Non-pigmented ciliary epithelial cell (primary cell): ENCODE measurements around the gene ACOT6.
"Not testable (repeated sequence)": the region's sequence is repeated elsewhere in the genome, so short reads cannot be mapped to it uniquely, and the experiment has no call there.

ENCODE experiments used
- DNase-seq: peaks from one replicate; pipeline ENCODE4 v3.0.0-alpha.2; 2010; ENCODE audit warnings: low read depth

ACOT6 gene

DNA sequence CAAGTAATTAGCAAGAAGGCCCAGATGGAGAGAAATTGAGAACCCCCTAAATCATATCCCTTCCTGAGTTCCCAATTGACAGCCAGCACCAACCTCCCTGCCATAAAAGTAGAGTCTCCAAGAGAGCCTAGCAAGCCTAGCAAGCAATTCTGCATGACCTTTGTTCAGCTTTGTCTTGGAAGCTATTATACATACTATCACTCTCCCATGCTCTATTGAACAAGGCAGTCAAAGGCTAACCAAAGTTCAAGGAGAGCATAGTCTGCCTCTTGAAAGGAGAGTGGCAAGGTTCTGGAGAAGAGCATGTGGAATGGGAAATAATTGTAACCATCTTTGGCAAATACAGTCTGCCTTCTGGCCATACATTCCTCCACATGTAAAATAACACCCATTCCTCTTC is 12.8 kb upstream of the ACOT6 start:
- DNase-seq, result no peak

DNA sequence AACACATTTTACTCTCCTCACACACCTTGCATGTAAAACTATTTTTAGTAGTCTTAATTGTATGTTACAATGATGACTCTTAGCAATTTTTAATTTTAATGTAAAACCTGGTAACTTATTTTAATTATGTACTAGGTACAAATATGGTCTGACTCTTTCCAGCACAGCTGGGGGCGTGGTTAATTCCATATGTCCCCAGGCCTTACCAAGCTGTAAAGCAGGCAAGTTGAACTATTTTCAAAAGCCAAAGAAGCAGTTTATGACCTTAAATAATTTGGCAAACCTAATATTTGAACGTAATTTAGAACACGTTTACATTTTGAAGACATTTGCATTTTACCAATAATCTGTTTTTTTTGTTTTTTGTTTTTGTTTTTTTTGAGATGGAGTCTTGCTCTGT is 9.3 kb upstream of the ACOT6 start:
- no peak for DNase-seq

DNA sequence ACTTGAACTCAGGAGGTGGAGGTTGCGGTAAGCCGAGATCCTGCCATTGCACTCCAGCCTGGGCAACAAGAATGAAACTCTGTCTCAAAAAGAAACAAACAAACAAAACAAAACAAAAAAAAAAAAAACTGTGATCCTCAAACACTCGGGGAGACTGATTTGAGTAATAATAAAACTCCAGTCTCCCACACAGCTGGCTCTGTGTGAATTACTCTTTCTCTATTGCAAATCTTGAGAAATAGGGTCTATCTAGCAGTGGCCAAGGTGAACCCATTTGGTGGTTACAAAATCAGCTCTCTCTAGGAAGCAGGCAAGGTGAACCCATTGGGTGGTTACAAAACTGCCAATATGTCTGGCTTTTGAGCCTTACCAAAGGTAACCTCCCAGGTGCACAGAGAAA is 6.0 kb upstream of the ACOT6 start:
- no peak for DNase-seq

DNA sequence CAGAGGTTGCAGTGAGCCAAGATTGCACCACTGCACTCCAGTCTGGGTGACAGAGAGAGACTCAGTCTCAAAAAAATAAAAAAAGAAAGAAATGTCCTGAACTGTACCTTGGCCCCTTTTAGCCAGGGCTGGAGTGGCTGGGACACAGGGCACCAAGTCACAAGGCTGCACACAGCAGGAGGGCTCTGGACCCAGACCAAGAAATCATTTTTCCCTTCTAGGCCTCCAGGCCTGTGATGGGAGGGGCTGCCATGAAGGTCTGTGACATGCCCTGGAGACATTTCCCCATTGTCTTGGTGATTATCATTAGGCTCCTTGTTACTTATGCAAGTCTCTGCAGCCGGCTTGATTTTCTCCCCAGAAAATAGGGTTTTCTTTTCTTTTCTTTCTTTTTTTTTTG is 5.1 kb upstream of the ACOT6 start:
- no peak for DNase-seq

DNA sequence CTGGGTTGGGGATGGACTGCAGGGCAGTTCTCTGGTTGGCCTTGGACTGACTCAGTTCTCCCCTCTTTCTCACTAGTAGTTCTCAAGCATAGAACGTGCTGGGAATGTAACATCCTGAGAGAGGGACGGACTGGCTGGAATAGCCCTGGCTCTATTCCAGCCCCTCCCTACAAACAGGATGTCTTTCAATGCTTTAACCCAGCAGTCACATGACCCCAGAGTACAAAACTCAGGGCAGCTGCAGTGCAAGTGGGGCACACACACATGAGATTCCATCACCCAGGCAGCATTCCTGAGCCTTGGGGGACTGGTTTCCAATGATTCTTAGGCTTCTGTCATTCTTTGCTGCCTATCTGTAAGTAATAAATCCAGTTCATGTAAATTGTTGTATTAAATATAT is 1.6 kb upstream of the ACOT6 start:
- no peak for DNase-seq

DNA sequence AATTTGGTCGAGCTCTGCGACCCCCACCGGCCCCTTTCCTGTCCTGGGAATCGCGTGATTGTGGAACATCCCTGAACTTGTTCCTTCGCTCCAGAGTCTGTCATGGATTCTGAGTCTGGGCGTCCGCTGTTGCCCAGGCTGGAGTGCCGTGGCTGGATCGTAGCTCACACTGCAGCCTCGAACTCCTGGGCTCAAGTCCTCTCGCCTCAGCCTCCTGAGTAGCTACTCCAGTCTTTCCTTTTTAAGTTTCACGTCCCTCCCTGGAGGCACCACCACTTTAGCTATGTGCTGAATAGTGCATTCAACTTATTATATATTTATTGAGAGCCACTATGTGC is 698 bp downstream of the ACOT6 start:
- DNase-seq, result no peak

DNA sequence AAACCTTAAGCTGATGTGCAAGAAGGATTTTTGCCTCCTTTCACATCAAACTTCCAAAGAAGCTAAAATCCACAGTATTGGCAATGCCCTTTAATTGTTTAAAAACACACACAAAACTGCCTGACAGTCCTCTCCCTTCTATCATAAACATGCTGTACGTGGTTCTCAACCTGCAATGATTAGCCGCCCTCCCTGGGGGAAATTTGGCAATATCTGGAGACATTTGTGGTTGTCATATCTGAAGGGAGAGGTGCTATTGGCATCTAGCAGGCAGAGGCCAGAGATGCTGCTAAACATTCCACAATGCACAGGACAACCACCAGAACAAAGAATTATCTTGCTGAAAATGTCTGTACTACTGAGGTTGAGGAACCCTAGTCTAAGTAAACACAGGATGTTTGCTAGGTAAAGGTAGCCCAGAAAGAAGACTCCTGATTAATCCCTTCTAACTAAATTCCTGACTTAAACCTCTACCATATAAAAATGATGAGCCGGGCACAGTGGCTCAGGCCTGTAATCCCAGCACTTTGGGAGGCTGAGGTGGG is 1.2 kb downstream of the ACOT6 start:
- DNase-seq, result no peak

DNA sequence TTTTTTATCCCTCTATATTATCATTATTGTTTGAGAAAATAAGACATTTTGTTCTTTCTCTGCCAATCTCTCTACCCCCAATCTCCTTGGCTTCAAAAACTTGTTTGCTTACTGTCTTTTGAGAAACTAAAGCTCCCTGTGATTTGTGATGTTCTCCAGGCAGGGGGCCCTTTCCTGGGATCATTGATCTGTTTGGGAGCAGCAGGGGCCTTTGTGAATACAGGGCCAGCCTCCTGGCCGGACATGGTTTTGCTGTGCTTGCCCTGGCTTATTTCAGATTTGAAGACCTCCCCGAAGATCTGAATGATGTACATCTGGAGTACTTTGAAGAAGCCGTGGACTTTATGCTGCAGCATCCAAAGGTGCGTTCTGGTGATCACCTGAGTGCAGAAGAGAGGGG is 4.5 kb downstream of the ACOT6 start:
- no peak for DNase-seq

DNA sequence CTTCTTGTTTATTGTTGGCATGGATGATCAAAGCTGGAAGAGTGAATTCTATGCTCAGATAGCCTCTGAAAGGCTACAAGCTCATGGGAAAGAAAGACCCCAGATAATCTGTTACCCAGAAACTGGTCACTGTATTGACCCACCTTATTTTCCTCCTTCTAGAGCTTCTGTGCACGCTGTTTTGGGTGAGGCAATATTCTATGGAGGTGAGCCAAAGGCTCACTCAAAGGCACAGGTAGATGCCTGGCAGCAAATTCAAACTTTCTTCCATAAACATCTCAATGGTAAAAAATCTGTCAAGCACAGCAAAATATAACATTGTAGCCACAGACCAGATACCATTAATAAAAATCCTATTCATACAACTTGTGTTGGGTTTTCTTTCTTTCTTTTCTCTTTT is 7.2 kb downstream of the ACOT6 start:
- DNase-seq, result no peak

DNA sequence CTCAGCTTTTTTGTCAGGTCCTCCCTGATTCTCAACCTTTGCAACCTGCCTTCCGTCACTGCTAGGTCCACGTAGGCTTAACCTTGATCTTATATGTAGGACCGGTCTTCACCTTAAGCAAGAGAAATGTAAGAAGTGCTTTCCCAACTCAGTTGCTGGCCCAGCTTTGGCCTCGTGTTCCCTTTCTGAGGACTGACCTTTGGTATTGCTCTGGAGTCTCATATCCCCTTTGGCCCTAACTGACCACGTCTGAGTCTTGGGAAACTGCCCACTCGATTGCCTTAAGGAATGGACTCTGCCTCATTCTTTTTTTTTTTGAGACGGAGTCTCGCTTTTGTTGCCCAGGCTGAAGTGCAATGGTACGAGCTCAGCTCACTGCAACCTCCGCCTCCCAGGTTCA is 8.0 kb downstream of the ACOT6 start:
- DNase-seq, result no peak

DNA sequence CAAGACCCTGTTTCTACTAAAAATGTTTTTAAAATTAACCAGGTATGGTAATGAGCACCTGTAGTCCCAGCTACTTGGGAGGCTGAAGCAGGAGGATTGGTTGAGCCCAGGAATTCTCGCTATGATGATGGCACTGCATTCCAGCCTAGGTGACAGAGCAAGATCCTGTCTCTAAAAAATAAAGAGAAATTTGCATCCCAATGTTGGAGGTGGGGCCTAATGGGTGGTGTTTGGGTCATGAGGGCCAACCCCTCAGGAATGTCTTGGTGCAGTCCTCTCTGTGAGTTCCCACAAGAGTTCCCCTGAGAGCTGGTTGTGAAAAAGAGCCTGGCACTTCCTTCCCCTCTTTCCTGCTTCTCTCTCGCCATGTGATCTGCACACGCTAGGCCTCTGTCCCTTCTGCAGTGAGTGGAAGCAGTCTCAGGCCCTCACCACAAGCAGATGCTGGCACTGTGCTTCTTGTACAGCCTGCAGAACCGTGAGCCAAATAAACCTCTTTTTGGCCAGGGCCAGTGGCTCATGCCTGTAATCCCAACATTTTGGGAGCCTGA is 11.3 kb downstream of the ACOT6 start:
- no peak for DNase-seq

DNA sequence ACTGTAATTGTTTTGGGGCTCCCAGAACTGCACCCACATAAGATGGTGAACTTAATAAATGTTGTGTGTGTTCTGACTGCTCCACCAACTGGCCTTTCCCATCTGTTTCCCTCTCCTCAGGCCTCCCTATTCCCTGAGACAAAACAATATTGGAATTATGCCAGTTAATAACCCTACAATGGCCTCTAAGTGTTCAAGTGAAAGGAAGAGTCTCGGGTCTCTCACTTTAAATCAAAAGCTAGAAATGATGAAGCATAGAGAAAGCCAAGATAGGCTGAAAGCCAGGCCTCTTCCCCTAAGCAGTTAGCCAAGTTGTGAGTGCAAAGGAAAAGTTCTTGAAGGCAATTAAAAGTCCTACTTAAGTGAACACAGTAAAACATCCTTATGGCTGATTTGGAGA is 13.4 kb downstream of the ACOT6 start:
- no peak for DNase-seq

DNA sequence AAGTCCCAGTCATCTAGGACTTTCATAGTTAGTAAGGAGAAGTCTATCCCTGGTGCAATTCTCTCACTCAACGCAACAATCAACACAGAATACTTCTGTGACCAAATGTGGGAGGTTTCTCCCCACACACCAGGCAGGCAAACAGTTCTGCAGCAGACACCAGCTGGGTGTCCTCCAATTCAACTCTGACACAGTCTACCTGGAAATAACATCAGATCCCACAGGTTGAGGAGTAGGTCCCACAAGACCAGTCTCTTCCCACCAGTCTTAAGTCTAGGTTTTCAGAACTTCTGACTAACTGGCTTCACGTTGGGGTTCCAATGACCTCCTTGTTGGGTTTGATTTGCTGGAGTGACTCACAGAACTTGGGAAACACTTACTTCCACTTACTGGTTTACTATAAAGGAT is 14.8 kb downstream of the ACOT6 start:
- DNase-seq, result no peak

DNA sequence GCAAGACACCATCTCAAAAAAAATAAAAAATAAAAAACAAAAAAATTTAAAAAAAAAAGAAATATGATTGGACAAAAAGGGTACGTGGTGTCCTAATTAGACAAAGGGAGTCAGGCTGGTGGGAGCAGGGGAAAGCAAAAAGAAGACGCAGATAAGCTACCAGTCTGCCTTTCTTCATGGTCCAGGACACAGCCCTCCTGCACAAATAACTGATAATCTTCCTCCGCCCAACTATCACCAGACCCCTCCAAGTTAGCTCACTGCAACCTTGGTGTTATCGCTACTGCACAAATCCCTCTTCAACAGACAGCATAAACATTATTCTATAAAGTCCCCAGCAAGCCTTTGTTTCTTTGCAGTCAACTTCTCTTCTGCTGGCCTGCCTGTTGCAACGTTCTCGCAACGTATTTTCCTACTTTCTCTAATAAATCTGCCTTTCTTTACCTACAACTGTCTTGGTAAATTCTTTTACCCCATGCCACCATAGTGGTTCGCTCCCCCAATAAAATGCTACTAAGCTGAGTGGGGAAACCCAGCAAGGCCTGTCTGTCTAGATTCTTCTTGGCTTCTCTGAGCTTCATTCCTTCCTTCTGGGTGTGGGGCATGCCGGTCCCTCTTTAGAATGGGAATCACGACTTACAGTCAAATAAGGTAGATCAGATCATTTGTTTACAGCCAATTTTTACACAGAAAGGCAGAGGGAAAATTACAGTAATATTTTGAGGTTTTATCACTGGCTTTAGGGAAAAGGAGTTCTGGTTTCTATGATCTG is 17.9 kb downstream of the ACOT6 start:
- DNase-seq, result no peak

DNA sequence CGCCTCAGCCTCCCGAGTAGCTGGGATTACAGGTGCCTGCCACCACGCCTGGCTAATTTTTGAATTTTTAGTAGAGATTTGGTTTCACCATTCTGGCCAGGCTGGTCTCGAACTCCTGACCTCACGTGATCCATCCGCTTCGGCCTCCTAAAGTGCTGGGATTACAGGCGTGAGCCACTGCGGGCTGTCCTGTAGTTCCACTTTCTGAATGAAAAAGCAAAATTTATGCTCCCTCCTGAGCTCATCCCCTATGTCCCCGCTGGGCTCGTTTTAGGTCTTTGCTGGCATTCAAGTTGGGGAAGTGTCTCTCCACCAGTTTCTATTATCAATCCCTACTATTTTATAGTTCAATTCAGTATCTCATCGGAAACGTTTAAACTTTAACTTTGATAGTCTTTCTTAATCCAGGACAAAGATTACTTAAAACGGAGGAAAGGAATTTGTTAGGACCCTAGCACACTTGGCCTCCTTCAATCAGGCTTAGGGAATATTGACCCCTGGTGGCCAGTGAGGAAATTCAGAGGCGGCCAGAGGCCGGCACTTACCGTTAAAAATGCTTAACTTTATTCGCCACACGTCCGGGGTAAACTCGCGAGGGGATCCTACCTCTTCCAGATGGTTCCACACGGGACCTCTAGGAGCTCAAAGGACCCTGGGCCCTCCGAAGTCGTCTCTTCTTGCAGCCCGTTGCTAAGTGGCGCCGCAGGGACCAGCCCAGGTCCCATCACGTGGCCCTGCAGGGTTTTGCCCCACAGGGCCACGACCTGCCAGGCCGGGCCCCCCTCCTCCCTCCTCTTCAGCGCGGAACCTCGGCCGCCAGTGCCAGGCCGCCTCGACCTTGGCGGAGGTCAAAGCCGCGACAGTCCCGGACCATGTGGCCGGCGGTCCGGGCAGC is 21.0 kb downstream of the ACOT6 start:
- no peak for DNase-seq

DNA sequence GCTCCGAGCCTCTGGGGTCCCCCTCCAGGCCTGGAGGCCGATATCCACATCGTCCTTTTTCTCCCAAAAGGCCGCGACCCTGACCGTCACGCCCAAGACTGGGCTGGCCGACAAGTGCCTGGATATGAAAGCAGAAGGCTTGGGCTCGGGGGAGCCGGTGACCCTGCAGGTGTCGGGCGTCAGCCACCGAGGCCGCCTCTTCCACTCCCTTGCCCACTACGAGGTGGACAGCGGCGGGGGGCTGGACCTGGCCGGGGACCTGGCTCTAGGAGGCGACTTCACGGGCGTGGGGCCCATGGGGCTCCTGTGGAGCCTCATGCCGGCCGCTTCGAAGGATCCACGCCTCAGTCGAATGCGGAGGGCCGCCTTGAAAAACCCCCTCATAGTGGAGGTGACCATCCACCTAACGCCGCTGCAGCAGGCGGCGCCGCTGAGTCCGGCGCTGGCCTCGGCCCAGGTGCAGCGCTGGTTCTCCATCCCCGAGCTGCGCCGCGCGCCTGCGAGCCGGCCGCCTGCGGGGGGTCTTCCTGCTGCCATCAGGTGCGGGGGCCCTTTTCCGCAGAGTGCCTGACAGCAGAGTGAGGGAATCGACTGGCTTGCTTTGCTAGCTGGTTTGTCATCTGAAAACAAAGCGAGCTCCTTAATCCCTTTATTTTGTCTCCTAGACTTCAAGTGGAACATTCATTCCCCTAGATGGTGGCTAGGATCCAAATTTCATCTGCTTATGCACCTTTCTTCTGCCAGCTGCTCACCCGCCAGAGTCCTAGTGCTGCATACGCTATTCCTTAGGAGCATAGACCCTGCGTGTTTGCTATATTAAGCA is 21.9 kb downstream of the ACOT6 start:
- DNase-seq, result no peak

DNA sequence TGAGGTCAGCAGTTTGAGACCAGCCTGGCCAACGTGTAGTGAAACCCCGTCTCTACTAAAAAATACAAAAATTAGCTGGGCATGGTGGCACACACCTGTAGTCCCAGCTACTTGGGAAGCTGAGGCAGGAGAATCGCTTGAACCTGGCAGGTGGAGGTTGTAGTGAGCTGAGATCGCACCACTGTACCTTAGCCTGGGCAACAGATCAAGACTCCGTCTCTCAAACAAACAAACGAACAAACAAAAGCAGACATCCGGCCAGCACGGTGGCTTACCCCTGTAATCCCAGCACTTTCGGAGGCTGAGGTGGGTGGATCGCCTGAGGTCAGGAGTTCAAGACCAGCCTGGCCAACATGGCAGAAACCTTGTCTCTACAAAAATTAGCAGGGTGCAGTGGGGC is 24.0 kb downstream of the ACOT6 start:
- not testable (repeated sequence) for DNase-seq

DNA sequence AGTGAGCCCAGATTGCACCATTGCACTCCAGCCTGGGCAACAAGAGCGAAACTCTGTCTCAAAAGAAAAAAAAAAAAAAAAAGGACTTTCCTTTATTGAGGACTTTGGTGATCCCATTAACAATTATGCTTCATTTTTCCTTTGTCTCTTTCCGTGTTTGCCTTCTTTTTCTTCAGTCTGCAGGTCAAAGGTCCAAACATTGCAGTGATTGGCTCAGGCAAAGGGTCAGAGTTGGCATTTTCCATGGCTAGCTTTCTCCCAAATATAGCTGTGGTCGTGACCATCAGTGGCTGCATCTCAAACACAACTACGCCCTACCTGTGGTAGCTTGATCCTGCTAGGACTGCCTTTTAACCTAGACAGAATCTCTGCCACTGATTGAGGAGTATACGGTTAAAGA is 25.5 kb downstream of the ACOT6 start:
- DNase-seq, result no peak

DNA sequence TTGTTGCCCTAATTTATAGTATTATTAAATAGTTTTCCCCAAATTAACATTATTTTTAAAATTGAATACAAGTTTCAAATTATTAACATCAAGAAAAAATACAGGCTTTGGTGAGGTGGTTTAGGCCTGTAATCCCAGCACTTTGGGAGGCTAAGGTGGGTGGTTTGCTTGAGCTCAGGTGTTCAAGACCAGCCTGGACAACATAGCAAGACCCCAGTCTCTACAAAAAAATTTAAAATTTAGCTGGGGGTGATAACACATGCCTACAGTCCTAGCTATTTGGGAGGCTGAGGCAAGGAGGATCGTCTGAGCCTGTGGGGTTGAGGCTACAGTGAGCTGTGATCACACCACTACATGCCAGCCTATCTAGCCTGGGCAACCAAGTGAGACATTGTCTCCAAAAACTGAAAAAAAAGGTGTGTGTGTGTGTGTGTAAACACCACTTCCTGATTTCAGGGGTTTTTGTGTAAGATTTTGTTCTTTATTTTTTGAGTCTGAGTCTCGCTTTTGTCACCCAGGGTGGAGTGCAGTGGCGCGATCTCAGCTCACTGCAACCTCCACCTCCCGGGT is 28.6 kb downstream of the ACOT6 start:
- no peak for DNase-seq

DNA sequence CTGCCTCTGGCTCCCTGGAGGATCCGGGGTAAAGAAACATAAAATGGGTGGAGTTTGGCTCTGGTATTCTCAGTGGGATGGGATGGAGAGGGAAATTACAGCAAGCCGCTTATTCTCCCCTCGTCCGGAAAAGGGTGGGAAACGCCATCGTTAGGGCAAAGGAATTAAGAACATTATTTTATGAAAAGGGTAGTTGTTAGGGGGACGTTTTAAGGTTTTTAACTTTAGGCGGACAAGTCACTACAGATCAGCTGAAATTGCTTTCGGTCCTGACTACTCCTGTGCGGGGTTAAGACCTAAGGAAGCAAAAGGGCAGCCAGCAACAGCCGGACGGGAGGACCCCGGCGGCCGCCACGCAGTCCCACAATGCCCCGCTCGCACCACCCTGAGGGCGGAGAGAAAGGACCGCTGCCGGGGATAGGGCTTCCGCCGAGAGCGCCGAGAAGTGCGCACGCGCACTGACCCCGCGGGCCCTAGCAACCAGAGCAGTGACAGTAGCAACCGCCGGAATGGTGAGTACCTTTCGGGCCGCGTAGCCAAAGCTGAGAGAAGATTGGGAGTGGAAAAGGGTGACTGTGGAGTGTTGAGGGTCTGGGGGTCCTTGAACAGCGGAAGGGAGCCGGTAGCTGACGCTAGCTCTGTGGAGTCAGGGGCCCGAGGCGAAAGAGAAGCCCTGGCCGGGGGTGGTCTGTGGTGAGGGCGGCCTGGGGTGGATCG is 32.4 kb downstream of the ACOT6 start, which contains the start of gene DNAL1:
TSS of gene DNAL1 (plus strand) at position 456 of the 717 bp plus-strand sequence. CDS start at position 510, 54 bp downstream.
- DNase-seq, result peak; percentile 36

DNA sequence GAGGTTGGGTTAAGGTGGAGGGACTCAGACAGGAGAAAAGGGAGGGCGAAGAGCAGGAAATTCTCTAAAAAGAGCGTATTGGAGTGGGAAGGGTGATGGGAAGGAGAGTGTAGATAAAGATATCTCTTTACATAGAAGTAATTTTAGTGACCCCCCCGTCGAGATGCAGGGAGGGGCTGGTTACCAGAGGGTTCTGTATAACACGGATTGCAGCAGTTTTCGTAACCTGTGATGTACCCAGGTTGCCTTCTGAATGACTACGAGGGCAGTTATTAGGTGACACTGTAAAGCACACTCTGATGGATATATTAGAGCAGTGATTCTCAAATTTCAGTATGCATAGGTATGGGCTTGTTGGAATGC is 32.9 kb downstream of the ACOT6 start:
- DNase-seq, result no peak
